HG02763 (cell line): ENCODE data around the gene ARRB2.

Source experiments
- ATAC-seq: cut with Tn5 transposase; IDR thresholded peaks from one replicate; pipeline ENCODE4 v1.9.1; 2021; ENCODE audit warnings: mild to moderate bottlenecking, moderate library complexity; ENCODE audit not compliant: unreplicated experiment

Gene ARRB2

DNA sequence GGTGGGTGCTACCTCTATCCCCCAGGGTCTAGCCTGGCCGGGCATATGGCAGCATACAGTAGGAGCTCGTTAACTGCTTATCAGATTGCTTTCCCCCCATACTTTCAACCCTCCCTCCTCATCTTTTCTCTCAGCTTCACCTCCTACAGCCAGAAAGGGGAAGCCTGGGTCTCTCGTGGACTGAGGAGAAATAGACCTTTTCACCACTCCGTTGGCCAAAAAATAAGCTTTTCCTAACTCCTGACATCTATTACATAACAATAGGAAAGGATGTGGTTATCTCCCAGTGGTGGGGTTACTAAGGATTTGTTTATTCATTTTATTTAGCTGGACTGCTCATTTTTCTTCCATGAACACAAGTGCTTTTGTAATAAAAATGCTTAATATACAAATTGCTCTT, 38.3 kb downstream of the ARRB2 start:
- no peak for ATAC-seq

DNA sequence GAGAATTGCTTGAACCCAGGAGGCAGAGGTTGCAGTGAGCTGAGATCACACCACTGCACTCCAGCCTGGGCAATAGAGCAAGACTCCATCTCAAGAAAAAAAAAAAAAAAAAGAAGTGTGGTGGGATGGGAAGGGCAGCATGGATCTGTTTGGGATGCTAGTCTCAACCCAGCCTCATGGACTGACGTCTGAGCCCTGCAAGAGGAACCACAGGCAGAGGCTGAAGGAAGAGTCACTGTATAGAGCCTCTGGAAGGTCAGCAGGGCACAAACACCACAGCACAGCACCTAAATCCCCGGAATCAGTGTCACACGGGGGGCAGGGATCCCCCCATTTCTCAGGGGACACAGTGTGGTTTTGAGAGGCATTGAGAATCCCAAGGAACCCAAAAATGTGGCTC, 40.2 kb downstream of the ARRB2 start:
- no peak for ATAC-seq

DNA sequence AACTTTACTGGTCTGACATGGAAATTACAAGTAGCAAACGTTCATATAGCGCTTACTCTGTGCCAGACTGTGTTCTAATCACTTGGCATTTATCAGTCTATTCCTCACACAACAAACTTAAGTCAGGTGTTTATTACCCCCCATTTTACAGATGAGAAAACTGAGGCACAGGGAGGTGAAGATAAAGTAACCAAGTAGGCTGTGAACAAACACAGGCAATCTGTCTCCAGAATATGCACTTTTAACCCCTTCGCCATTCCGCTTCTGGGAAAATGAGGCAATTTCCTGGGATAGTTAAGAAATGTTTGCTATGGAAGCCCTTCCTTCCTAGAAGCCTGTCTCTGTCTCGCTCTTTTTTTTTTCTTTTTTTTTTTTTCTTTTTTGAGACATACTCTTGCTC, 41.5 kb downstream of the ARRB2 start:
- no peak for ATAC-seq

DNA sequence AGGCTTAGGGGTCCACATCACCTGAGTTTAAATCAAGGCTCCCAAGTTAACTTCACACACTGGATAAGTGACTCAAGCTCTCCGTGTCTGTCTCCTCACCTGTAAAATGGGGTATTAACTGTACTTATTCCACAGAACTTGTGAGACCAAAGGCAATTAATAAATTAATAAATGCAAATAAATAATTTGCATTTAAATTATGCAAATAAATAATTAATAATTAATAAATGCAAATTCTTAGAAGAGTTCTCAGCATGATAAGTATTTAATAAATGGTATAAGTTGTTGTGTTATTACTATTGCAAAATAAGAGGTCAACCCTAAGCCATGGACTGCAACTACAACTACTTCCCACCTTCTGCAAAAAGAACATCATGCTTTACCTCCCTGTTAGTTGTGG, 43.0 kb downstream of the ARRB2 start:
- ATAC-seq = no peak

DNA sequence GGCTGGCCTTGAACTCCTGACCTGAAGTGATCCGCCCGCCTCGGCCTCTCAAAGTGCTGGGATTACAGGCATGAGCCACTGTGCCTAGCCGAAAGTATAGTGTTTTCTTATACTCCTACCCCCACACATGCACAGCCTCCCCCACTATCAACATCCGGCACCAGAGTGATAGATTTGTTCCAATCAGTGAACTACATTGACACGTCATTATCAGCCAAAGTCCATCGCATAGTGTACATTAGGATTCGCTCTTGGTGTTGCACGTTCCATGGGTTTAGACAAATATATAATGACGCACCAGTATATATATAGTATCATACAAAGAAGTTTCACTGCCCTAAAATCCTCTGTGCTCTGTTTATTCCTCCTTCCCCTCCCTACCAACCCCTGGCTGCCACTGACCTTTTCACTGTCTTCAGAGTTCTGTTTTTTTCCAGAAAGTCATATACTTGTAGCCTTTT, 49.4 kb downstream of the ARRB2 start:
- ATAC-seq = no peak

DNA sequence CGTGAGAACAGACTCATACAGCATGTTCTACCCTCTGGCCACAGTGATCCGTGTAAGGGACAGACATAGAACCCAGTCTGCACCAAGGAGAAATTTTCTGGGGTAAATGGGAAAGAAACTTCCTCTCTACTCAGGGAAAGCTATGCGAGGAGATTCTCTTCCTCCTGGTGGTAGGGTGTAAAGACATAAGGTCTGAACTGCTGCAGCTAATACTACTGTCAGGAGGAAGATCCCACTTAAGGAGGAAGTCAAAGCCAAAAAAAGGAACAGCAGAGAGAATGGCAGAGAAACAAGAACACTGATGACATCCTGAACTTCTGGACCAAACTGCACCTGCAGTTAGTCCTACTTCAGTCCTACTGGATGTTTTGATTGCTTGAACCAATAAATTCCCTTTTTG, 54.2 kb downstream of the ARRB2 start:
- ATAC-seq = no peak

DNA sequence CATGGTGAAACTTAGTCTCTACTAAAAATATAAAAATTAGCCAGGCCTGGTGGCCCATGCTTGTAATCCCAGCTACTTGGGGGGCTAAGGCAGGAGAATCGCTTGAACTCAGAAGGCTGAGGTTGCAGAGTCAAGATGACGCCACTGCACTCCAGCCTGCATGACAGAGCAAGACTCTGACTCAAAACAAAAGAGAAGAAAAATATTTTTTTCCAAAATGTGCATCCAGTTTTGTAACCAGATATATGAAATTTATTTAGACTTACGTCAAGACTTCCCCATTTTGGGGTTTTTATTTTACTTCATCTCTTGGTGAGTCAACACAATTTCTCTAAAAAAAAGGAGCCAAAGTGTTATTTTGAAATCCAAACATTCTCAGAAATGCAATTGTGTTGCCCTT, 55.8 kb downstream of the ARRB2 start:
- no peak for ATAC-seq

DNA sequence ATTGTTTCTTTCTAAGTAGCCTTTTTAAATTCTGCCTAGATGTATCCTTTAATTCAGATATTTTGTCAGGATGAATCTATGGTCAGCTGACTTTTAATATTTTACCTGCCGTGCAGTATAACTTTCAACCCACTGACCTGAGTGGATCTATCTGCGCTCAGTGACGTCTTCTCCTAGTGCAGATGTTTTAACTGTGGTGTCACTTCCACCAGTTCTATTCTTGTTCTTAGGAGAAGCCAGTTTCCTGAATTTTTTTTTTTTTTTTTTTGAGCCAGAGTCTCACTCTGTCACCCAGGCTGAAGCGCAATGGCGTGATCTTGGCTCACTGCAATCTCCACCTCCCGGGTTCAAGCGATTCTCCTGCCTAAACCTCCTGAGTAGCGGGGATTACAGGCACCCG, 56.3 kb downstream of the ARRB2 start:
- ATAC-seq = no peak

DNA sequence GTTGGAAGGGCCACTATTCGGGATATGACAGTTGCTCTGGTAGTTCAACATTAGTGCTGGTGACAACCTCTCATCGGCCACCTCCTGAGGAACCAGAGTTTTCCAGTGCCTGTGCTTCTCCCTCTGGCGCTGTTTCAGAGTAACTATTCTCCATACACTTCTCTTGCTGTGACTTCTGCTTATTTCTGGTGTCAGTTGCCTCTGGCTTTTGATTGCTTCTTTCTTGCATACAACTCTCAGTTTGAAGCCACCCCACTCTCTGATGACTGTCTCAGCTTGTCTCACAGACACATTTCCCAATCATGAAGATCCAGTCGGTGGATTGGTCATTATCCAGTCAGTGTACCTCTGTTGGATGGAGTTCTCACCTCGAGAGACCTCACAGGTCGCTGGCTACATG, 57.9 kb downstream of the ARRB2 start:
- no peak for ATAC-seq

DNA sequence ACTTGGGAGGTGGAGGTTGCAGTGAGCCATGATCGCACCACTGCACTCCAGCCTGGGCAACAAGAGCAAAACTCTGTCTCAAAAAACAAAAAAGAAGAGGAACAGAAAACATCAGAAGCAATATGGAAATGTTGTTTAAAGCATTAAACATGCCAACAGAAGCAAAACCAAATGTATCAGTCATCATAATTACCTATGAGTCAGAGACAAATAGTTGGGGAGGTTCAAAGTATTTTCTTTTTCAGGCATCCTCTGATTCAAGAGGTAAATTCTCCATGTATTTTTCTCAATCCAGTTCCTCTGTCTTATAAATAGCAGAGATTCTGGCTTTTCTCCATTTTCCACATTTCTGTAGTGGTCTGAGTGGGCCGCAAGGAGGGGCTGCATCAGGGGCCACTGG, 59.2 kb downstream of the ARRB2 start:
- ATAC-seq = no peak
